Gastrocnemius medialis (tissue), 4 donors: ENCODE data around the gene ATF1. TPM values are rescaled to one million over a fixed set of nuclear protein-coding genes. Genes with fewer than 3 reads are reported as not detected.
"Not testable (repeated sequence)": the region's sequence is repeated elsewhere in the genome, so short reads cannot be mapped to it uniquely, and the experiment has no call there.

Experiments used
- ATAC-seq, 2 donors: fragments of 150-250 bp; one replicate each; pipeline ENCODE4 v1.9.1; 2016
- DNase-seq, 2 donors: peaks; one replicate each; pipeline ENCODE4 v3.0.0-alpha.2; 2019
- H3K27ac ChIP-seq, 4 donors: fragments of 200-600 bp; sonication (generic); 1 replicate in 1 of 4; 2 replicates in 3 of 4; pipeline ENCODE4 v1.5.1; 2016 to 2018; ENCODE audit warnings: mild to moderate bottlenecking in 2 of 4, moderate library complexity in 1 of 4
- H3K27me3 ChIP-seq, 3 donors: fragments of 200-600 bp; sonication (generic) in 2 of 3; 1 replicate in 1 of 3; 2 replicates in 2 of 3; pipeline versions ENCODE4 v1.5.1 to v1.6.0; 2016 to 2019; ENCODE audit warnings: mild to moderate bottlenecking in 1 of 3, moderate library complexity in 1 of 3
- H3K36me3 ChIP-seq, 2 donors: fragments of 200-600 bp; sonication (generic) in 1 of 2; one replicate each; pipeline ENCODE4 v1.5.1; 2017 to 2018
- H3K4me1 ChIP-seq, 2 donors: fragments of 200-600 bp; sonication (generic) in 1 of 2; one replicate each; pipeline ENCODE4 v1.5.1; 2016 to 2017; ENCODE audit warnings: mild to moderate bottlenecking in 2 of 2
- H3K4me3 ChIP-seq, 4 donors: fragments of 200-600 bp; sonication (generic) in 3 of 4; 1 replicate in 1 of 4; 2 replicates in 3 of 4; pipeline ENCODE4 v1.5.1; 2016 to 2019; ENCODE audit warnings: mild to moderate bottlenecking in 2 of 4
- H3K9me3 ChIP-seq, 3 donors: fragments of 200-600 bp; sonication (generic) in 2 of 3; 1 replicate in 1 of 3; 2 replicates in 2 of 3; pipeline ENCODE4 v1.5.1; 2016 to 2019
- CTCF ChIP-seq, 5 experiments: fragments of 450-650 bp in 3 of 5; fragments of 200-600 bp in 2 of 5; sonication (generic) in 2 of 5; IDR thresholded peaks in 4 of 5; conservative IDR thresholded peaks in 1 of 5; 1 replicate in 4 of 5; 2 replicates in 1 of 5; pipeline ENCODE4 v1.5.1; 2016 to 2019; ENCODE audit warnings: antibody characterized with exemption in 5 of 5, mild to moderate bottlenecking in 3 of 5, moderate library complexity in 3 of 5
- POLR2A ChIP-seq, 2 donors: fragments of 450-650 bp; IDR thresholded peaks; one replicate each; pipeline ENCODE4 v1.6.1; 2017; ENCODE audit warnings: antibody characterized with exemption in 2 of 2, mild to moderate bottlenecking in 2 of 2, moderate library complexity in 2 of 2
- in situ Hi-C, 4 donors: fragments of 200-750 bp; cut with MboI; loops; one replicate each; pipeline versions ENCODE4 v1.15.0 to v1.8.0; 2017; ENCODE audit warnings: low sequenced_read_pairs in 4 of 4
- intact Hi-C: fragments of 100-400 bp; cut with DNase I; formaldehyde crosslinking; loops from one replicate; pipeline ENCODE4 v1.15.1; 2023; ENCODE audit warnings: low total_unique reads
- total RNA-seq, 4 donors: library from RNA; depleted of rRNA; stranded (reverse); fragments of >200 nt; gene quantifications; one replicate each; pipeline versions ENCODE4 v1.1.0 to v1.2.3, GENCODE V29; 2016

Gene ATF1
- total RNA-seq, 4 donors from 2014 or later: 16.4 to 44.5 (median 37.5) TPM

GRCh38 chr12:50765095-50765911 is 1.4 kb downstream of the ATF1 start:
- no peaks in the 10 kb centered on the region for H3K9me3 ChIP-seq
- DNase-seq (peak; percentile 38 to 57), ATAC-seq (peak; percentile 54 to 65)
- peaks cover 42 to 57% of the 10 kb centered on the region in 2 donors for H3K4me1 ChIP-seq
- in situ Hi-C loops: loop anchor here in 1 of 4 donors (5.0 kb wide), 1 partner anchor 222 kb away; no protein-coding TSS in a partner anchor
- H3K27ac ChIP-seq: peak overlapping the region; percentile 97 to 100 (median 99)
- H3K4me3 ChIP-seq: peak overlapping the region; percentile 92 to 99 (median 98)
- no peaks in the 10 kb centered on the region for H3K27me3 ChIP-seq
- TF ChIP-seq POLR2A (IDR thresholded peaks at IDR 0.05) (no peak), CTCF (IDR thresholded peaks at IDR 0.05 in 4 of 5, conservative IDR thresholded peaks at IDR 0.05 in 1 of 5) (peak; percentile 69 to 79 (median 72))
- intact Hi-C loops: loop anchor here (1.0 to 10.0 kb wide), 5 partner anchors 59 to 469 kb away; partner anchors contain the start of genes DAZAP2 and SLC11A2
- no peaks in the 10 kb centered on the region for H3K36me3 ChIP-seq

GRCh38 chr12:50768391-50768790 is 4.5 kb downstream of the ATF1 start:
- TF ChIP-seq CTCF (IDR thresholded peaks at IDR 0.05 in 4 of 5, conservative IDR thresholded peaks at IDR 0.05 in 1 of 5) (no peak), POLR2A (IDR thresholded peaks at IDR 0.05) (no peak)
- H3K36me3 ChIP-seq: peaks cover 0 to 8% of the 10 kb centered on the region in 2 donors
- no peaks in the 10 kb centered on the region for H3K27me3 ChIP-seq
- no peak overlapping the region for H3K4me3 ChIP-seq
- intact Hi-C loops: loop anchor here (10.0 kb wide), 1 partner anchor 466 kb away; the partner anchor contains the start of gene DAZAP2
- no peaks in the 10 kb centered on the region for H3K9me3 ChIP-seq
- ATAC-seq (no peak), DNase-seq (no peak)
- in situ Hi-C loops: loop anchor here in 1 of 4 donors (5.0 kb wide), 1 partner anchor 219 kb away; no protein-coding TSS in a partner anchor
- peaks cover 37 to 47% of the 10 kb centered on the region in 2 donors for H3K4me1 ChIP-seq
- H3K27ac ChIP-seq: peak overlapping the region; percentile 20 to 100 (median 73)

GRCh38 chr12:50768813-50769212 is 4.9 kb downstream of the ATF1 start:
- Histone ChIP-seq H3K27ac (peak overlapping the region; percentile 20 to 100 (median 73)), H3K4me1 (peaks cover 39 to 51% of the 10 kb centered on the region in 2 donors)
- H3K27me3 ChIP-seq, H3K4me3 ChIP-seq, DNase-seq, ATAC-seq, H3K36me3 ChIP-seq, H3K9me3 ChIP-seq: not testable (repeated sequence)
- intact Hi-C loops (loop anchor here (10.0 kb wide), 1 partner anchor 466 kb away; the partner anchor contains the start of gene DAZAP2), in situ Hi-C loops (loop anchor here in 1 of 4 donors (5.0 kb wide), 1 partner anchor 218 kb away; no protein-coding TSS in a partner anchor)

GRCh38 chr12:50771409-50771808 is 7.5 kb downstream of the ATF1 start:
- ATAC-seq (no peak), DNase-seq (no peak)
- Histone ChIP-seq H3K36me3 (peaks cover 0 to 8% of the 10 kb centered on the region in 2 donors), H3K4me1 (peaks cover 30 to 38% of the 10 kb centered on the region in 2 donors), H3K9me3 (no peaks in the 10 kb centered on the region), H3K27ac (peak overlapping the region; percentile 23 to 100 (median 64)), H3K27me3 (no peaks in the 10 kb centered on the region), H3K4me3 (no peak overlapping the region)
- intact Hi-C loops: no loop called here
- TF ChIP-seq POLR2A (IDR thresholded peaks at IDR 0.05) (no peak), CTCF (IDR thresholded peaks at IDR 0.05 in 4 of 5, conservative IDR thresholded peaks at IDR 0.05 in 1 of 5) (no peak)
- in situ Hi-C loops: no loop called here

GRCh38 chr12:50772470-50772869 is 8.6 kb downstream of the ATF1 start:
- TF ChIP-seq POLR2A (IDR thresholded peaks at IDR 0.05): no peak
- no peak for TF ChIP-seq CTCF (IDR thresholded peaks at IDR 0.05 in 4 of 5, conservative IDR thresholded peaks at IDR 0.05 in 1 of 5)
- peak overlapping the region in 3 of 4 donors; percentile 67 to 100 (median 100) for H3K27ac ChIP-seq
- intact Hi-C loops (no loop called here), in situ Hi-C loops (no loop called here)
- H3K9me3 ChIP-seq: no peaks in the 10 kb centered on the region
- no peak for DNase-seq
- H3K4me1 ChIP-seq: peaks cover 30 to 36% of the 10 kb centered on the region in 2 donors
- H3K36me3 ChIP-seq: peaks cover 0 to 8% of the 10 kb centered on the region in 2 donors
- H3K27me3 ChIP-seq: no peaks in the 10 kb centered on the region
- H3K4me3 ChIP-seq: no peak overlapping the region
- ATAC-seq: peak; percentile 32 to 53
